ENCODE measurements around the gene FTO.

FTO gene

DNA sequence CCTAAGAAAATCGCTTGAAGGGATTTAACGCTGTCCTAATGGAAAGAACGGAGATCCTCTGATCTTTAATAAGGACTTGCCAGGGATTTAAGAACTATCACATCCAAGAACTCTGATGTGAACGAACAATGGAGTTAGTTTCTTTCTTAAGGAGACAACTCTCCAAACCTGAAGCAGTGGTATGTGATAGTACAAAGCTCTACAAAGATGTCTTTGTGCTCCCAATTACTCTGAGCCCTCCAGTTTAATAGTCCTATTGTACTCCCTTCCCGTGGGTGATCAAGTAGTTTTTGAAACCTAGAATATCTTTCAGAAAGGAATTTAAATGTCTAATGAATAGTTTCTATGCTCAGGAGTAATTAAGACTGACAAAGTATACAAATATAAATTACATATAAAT is 123.8 kb downstream of the FTO start:
- Histone ChIP-seq H3K27ac (ENCODE audit: low read depth, low read length) (no peak overlapping the region), H3K27me3 (ENCODE audit: control insufficient read depth, insufficient read depth, low read length) (no peaks in the 10 kb centered on the region), H3K9ac (ENCODE audit: low read length) (no peak overlapping the region), H3K36me3 (ENCODE audit: control insufficient read depth, insufficient read depth, low read length) (peaks cover 11% of the 10 kb centered on the region), H3K4me1 (ENCODE audit: control insufficient read depth, insufficient read depth, low read length) (peaks cover 10% of the 10 kb centered on the region), H3K4me3 (ENCODE audit: low read depth, low read length) (no peak overlapping the region), H3K9me3 (ENCODE audit: control insufficient read depth, insufficient read depth, low read depth, low read length) (no peaks in the 10 kb centered on the region)

DNA sequence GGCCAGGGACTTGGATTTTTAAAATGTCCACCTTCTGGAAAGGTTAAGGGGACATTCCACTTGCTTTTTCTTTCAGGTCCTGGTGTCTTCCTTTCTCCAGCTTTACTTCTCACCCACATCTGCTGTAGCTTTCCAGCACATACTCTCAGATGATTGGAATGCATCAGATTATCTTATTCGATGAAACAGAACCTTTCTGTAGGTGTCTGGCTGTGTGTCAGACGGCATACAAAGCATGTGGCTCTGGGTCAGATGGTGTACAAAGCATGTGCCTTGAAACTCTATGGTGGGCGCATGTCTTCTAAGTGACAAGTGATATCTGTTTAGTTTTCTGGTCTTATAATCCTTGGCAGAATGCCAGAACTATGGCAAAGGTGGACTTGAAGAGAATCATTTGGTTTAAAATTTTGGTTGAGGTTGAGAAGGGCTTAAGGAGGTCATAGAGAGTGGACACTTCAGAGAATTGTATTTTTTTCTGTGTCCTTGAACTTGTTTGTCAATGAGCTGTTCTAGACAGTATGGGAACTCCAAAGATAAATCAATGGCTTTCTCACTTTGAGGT is 125.3 kb downstream of the FTO start:
- Histone ChIP-seq H3K4me3 (ENCODE audit: low read depth, low read length) (no peak overlapping the region), H3K36me3 (ENCODE audit: control insufficient read depth, insufficient read depth, low read length) (peaks cover 11% of the 10 kb centered on the region), H3K4me1 (ENCODE audit: control insufficient read depth, insufficient read depth, low read length) (0 out of 2 replicates have a peak, but pooled peaks cover 1% of the 10 kb centered on the region)

DNA sequence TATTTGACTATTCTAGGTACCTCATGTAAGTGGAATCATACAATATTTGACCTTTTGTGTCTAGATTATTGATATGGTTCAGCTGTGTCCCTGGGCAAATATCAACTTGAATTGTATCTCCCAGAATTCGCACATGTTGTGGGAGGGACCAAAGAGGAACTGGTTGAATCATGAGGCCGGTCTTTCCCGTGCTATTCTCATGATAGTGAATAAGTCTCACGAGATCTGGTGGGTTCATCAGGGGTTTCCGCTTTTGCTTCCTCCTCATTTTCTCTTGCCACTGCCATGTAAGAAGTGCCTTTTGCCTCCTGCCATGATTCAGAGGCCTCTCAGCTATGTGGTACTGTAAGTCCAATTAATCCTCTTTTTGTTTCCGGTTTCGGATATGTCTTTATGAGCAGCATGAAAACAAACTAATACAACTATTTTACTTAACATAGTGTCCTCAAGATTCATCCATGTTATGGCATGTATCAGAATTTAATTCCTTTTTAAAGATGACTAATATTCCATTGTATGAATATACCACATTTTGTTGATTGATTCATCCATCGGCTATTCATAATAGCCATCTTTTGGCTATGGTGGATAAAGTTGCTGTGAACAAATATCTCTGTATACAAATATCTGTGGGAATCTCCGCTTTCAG is 129.1 kb downstream of the FTO start:
- Histone ChIP-seq H3K36me3 (ENCODE audit: control insufficient read depth, insufficient read depth, low read length) (no peaks in the 10 kb centered on the region), H3K27me3 (ENCODE audit: control insufficient read depth, insufficient read depth, low read length) (no peaks in the 10 kb centered on the region), H3K4me1 (ENCODE audit: control insufficient read depth, insufficient read depth, low read length) (no peaks in the 10 kb centered on the region), H3K9ac (ENCODE audit: low read length) (no peak overlapping the region), H3K27ac (ENCODE audit: low read depth, low read length) (no peak overlapping the region), H3K9me3 (ENCODE audit: control insufficient read depth, insufficient read depth, low read depth, low read length) (no peaks in the 10 kb centered on the region), H3K4me3 (ENCODE audit: low read depth, low read length) (no peak overlapping the region)

More for the DNA sequence above, 125.3 kb downstream of the FTO start:
- Histone ChIP-seq H3K27me3 (ENCODE audit: control insufficient read depth, insufficient read depth, low read length) (no peaks in the 10 kb centered on the region), H3K9ac (ENCODE audit: low read length) (no peak overlapping the region), H3K9me3 (ENCODE audit: control insufficient read depth, insufficient read depth, low read depth, low read length) (no peaks in the 10 kb centered on the region), H3K27ac (ENCODE audit: low read depth, low read length) (no peak overlapping the region)

GRCh38 chr16:53836142-53836541 is 132.2 kb downstream of the FTO start:
- Histone ChIP-seq H3K4me1 (ENCODE audit: control insufficient read depth, insufficient read depth, low read length) (peaks cover 5% of the 10 kb centered on the region; the same call in 1 of the 2 replicates), H3K36me3 (ENCODE audit: control insufficient read depth, insufficient read depth, low read length) (no peaks in the 10 kb centered on the region), H3K4me3 (ENCODE audit: low read depth, low read length) (no peak overlapping the region), H3K27me3 (ENCODE audit: control insufficient read depth, insufficient read depth, low read length) (no peaks in the 10 kb centered on the region), H3K27ac (ENCODE audit: low read depth, low read length) (no peak overlapping the region), H3K9me3 (ENCODE audit: control insufficient read depth, insufficient read depth, low read depth, low read length) (no peaks in the 10 kb centered on the region), H3K9ac (ENCODE audit: low read length) (no peak overlapping the region)

- Histone ChIP-seq H3K4me1 (ENCODE audit: control insufficient read depth, insufficient read depth, low read length) (peaks cover 5% of the 10 kb centered on the region; the same call in 1 of the 2 replicates), H3K4me3 (ENCODE audit: low read depth, low read length) (no peak overlapping the region), H3K27ac (ENCODE audit: low read depth, low read length) (no peak overlapping the region)
These were observed 132.7 kb downstream of the FTO start for GRCh38 chr16:53836680-53837079.

GRCh38 chr16:53837426-53837825 is 133.5 kb downstream of the FTO start:
- Histone ChIP-seq H3K4me3 (ENCODE audit: low read depth, low read length) (no peak overlapping the region), H3K27ac (ENCODE audit: low read depth, low read length) (no peak overlapping the region), H3K4me1 (ENCODE audit: control insufficient read depth, insufficient read depth, low read length) (peaks cover 5% of the 10 kb centered on the region; the same call in 1 of the 2 replicates), H3K36me3 (ENCODE audit: control insufficient read depth, insufficient read depth, low read length) (no peaks in the 10 kb centered on the region), H3K9ac (ENCODE audit: low read length) (no peak overlapping the region), H3K27me3 (ENCODE audit: control insufficient read depth, insufficient read depth, low read length) (no peaks in the 10 kb centered on the region), H3K9me3 (ENCODE audit: control insufficient read depth, insufficient read depth, low read depth, low read length) (no peaks in the 10 kb centered on the region)

More at GRCh38 chr16:53836680-53837079, 132.7 kb downstream of the FTO start:
- no peak overlapping the region for H3K9ac ChIP-seq (ENCODE audit: low read length)
- H3K36me3 ChIP-seq (ENCODE audit: control insufficient read depth, insufficient read depth, low read length): no peaks in the 10 kb centered on the region
- H3K27me3 ChIP-seq (ENCODE audit: control insufficient read depth, insufficient read depth, low read length): no peaks in the 10 kb centered on the region
- no peaks in the 10 kb centered on the region for H3K9me3 ChIP-seq (ENCODE audit: control insufficient read depth, insufficient read depth, low read depth, low read length)

DNA sequence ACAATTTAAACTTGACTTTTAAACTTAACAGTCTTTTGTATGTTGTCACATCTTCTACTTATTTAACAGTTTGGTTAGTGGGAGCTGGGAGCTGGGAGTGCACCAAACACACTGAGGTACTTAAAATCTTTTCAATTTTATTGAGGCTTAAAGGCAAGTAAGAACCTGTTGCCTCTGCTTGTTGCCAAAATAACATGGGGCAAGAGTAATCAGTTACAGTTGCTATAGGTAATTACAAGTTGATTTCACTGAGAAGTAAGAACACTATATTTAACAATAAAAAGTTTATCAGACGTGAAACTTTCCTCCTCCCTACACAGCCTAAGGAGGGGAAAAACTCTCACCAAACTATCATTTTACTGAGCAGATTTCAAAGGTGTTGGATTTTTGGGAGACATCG is 135.2 kb downstream of the FTO start:
- no peaks in the 10 kb centered on the region for H3K36me3 ChIP-seq (ENCODE audit: control insufficient read depth, insufficient read depth, low read length)
- no peak overlapping the region for H3K4me3 ChIP-seq (ENCODE audit: low read depth, low read length)
- H3K9me3 ChIP-seq (ENCODE audit: control insufficient read depth, insufficient read depth, low read depth, low read length): no peaks in the 10 kb centered on the region
- no peaks in the 10 kb centered on the region for H3K27me3 ChIP-seq (ENCODE audit: control insufficient read depth, insufficient read depth, low read length)
- peaks cover 5% of the 10 kb centered on the region; the same call in 1 of the 2 replicates for H3K4me1 ChIP-seq (ENCODE audit: control insufficient read depth, insufficient read depth, low read length)
- no peak overlapping the region for H3K27ac ChIP-seq (ENCODE audit: low read depth, low read length)
- H3K9ac ChIP-seq (ENCODE audit: low read length): no peak overlapping the region

GRCh38 chr16:53840456-53840855 is 136.5 kb downstream of the FTO start:
- Histone ChIP-seq H3K9ac (ENCODE audit: low read length) (no peak overlapping the region), H3K27me3 (ENCODE audit: control insufficient read depth, insufficient read depth, low read length) (no peaks in the 10 kb centered on the region), H3K4me3 (ENCODE audit: low read depth, low read length) (no peak overlapping the region), H3K27ac (ENCODE audit: low read depth, low read length) (no peak overlapping the region), H3K4me1 (ENCODE audit: control insufficient read depth, insufficient read depth, low read length) (peaks cover 5% of the 10 kb centered on the region; the same call in 1 of the 2 replicates), H3K36me3 (ENCODE audit: control insufficient read depth, insufficient read depth, low read length) (no peaks in the 10 kb centered on the region), H3K9me3 (ENCODE audit: control insufficient read depth, insufficient read depth, low read depth, low read length) (no peaks in the 10 kb centered on the region)

DNA sequence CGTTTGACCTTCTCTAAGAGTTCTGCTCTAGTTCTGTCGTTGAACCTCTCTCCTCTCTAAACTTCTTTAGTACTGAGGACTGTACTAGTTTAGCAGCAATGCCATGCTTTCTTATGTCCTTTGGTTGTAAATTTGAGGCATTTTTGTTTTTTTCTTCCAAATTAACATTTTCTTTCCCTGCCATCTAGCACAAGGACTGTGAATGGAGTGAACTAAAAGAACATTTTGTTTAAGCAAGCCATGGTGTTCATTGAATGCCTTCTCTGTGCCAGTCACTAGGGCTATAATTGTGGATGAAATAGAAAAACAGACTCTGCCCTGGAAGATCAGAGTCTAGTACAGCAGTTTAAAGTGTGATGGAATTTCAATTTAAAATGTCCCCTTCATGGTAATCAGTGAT is 137.9 kb downstream of the FTO start:
- Histone ChIP-seq H3K9me3 (ENCODE audit: control insufficient read depth, insufficient read depth, low read depth, low read length) (no peaks in the 10 kb centered on the region), H3K27ac (ENCODE audit: low read depth, low read length) (no peak overlapping the region), H3K9ac (ENCODE audit: low read length) (no peak overlapping the region), H3K4me3 (ENCODE audit: low read depth, low read length) (no peak overlapping the region), H3K36me3 (ENCODE audit: control insufficient read depth, insufficient read depth, low read length) (no peaks in the 10 kb centered on the region), H3K27me3 (ENCODE audit: control insufficient read depth, insufficient read depth, low read length) (no peaks in the 10 kb centered on the region), H3K4me1 (ENCODE audit: control insufficient read depth, insufficient read depth, low read length) (peaks cover 5% of the 10 kb centered on the region; the same call in 1 of the 2 replicates)

DNA sequence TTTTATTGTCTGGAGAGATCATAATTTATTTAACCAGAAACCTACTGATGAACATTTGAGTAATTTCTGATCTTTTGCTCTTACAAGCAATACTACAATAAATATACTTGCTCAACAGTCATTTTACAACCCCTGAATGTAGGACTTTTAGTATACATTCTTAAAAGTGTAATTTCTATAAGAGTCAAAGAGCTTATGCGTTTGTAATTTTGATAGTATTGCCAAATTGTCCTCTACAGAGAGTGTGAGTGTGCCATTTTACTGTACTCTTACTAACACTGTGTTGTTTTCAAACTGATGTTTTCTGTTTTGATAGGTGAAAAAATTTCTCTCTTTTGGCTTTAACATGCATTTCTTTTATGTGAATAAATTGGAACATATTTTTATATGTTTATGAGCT is 139.1 kb downstream of the FTO start:
- Histone ChIP-seq H3K4me3 (ENCODE audit: low read depth, low read length) (no peak overlapping the region), H3K27me3 (ENCODE audit: control insufficient read depth, insufficient read depth, low read length) (no peaks in the 10 kb centered on the region), H3K27ac (ENCODE audit: low read depth, low read length) (no peak overlapping the region), H3K4me1 (ENCODE audit: control insufficient read depth, insufficient read depth, low read length) (peaks cover 6% of the 10 kb centered on the region; the same call in 1 of the 2 replicates), H3K9ac (ENCODE audit: low read length) (no peak overlapping the region), H3K9me3 (ENCODE audit: control insufficient read depth, insufficient read depth, low read depth, low read length) (no peaks in the 10 kb centered on the region), H3K36me3 (ENCODE audit: control insufficient read depth, insufficient read depth, low read length) (no peaks in the 10 kb centered on the region)

DNA sequence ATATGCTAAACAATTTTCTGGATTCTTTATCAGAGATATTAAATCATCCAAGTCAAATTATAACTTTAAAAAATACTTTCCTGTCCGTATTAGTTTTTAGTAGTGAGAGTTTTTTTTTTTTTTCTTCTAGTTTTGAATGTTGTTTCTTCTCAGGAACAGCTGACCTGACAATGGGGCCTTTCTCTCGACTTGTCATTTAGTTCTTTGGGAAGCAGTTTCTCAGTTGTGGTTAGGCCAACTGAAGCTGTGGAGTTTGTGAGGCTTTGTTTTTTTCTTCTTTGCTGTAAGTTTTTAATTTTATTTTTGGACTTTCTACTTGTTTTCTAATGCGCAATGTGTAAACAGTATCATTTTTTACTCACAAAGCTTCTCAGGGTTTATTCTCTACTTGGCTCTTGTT is 140.8 kb downstream of the FTO start:
- no peaks in the 10 kb centered on the region for H3K27me3 ChIP-seq (ENCODE audit: control insufficient read depth, insufficient read depth, low read length)
- no peak overlapping the region for H3K4me3 ChIP-seq (ENCODE audit: low read depth, low read length)
- H3K9me3 ChIP-seq (ENCODE audit: control insufficient read depth, insufficient read depth, low read depth, low read length): no peaks in the 10 kb centered on the region
- peaks cover 22% of the 10 kb centered on the region for H3K4me1 ChIP-seq (ENCODE audit: control insufficient read depth, insufficient read depth, low read length)
- no peaks in the 10 kb centered on the region for H3K36me3 ChIP-seq (ENCODE audit: control insufficient read depth, insufficient read depth, low read length)
- no peak overlapping the region for H3K27ac ChIP-seq (ENCODE audit: low read depth, low read length)
- no peak overlapping the region for H3K9ac ChIP-seq (ENCODE audit: low read length)

All from HUES6 (cell line).